SK-N-SH (cell line): Measurements from ENCODE around the gene VWA3B. TPM values are rescaled to one million over a fixed set of nuclear protein-coding genes. Genes with fewer than 3 reads are reported as not detected.

Source experiments
- CTCF ChIA-PET: fragments of 300-600, 350-600 bp; formaldehyde crosslinking; extraction: SDS; loops from one replicate; lab custom pipeline; 2021; lab: Yijun Ruan, JAX
- POLR2A ChIA-PET: fragments of 350-600 bp; sonication (Branson Sonifier 250); formaldehyde crosslinking; extraction: SDS; loops from one replicate; lab custom pipeline; 2020; ENCODE audit warnings: antibody characterized with exemption, inconsistent platforms; lab: Yijun Ruan, JAX
- DNase-seq: peaks from one replicate; pipeline ENCODE4 v3.0.0; 2012
- H2AFZ ChIP-seq: fragments of 200-600 bp; sonication (generic); 2 replicates; pipeline ENCODE4 v1.8.1; 2016; ENCODE audit warnings: antibody characterized with exemption, mild to moderate bottlenecking, low read depth
- H3F3A ChIP-seq: fragments of 200-600 bp; sonication (generic); replicated peaks from 2 replicates; pipeline ENCODE3; 2016; ENCODE audit warnings: antibody characterized with exemption, mild to moderate bottlenecking; ENCODE audit not compliant: insufficient read depth
- H3K27ac ChIP-seq, 2 experiments: fragments of 200-500 bp in 1 of 2; fragments of 200-600 bp in 1 of 2; sonication (Bioruptor generic) in 1 of 2; sonication (generic), shearing (Covaris generic) in 1 of 2; 2 replicates each; pipeline versions ENCODE4 v1.5.1 to v1.6.1; 2014 to 2016; ENCODE audit warnings: low read depth in 2 of 2, inconsistent platforms in 1 of 2, low read length in 1 of 2, mild to moderate bottlenecking in 1 of 2, mixed read lengths in 1 of 2
- H3K27me3 ChIP-seq: fragments of 200-600 bp; sonication (generic), shearing (Covaris generic); 2 replicates; pipeline ENCODE4 v1.6.1; 2016; ENCODE audit warnings: mixed run types; ENCODE audit not compliant: insufficient read depth
- H3K36me3 ChIP-seq, 2 experiments: fragments of 200-500 bp in 1 of 2; fragments of 200-600 bp in 1 of 2; sonication (Bioruptor generic) in 1 of 2; sonication (generic) in 1 of 2; replicated peaks in 1 of 2; 2 replicates each; pipeline versions ENCODE3 to v1.5.1; 2014 to 2016; ENCODE audit warnings: low read length in 1 of 2, mild to moderate bottlenecking in 1 of 2; ENCODE audit not compliant: insufficient read depth in 2 of 2, control insufficient read depth in 1 of 2
- H3K4me1 ChIP-seq, 2 experiments: fragments of 200-500 bp in 1 of 2; fragments of 200-600 bp in 1 of 2; sonication (Bioruptor generic) in 1 of 2; sonication (generic), shearing (Covaris generic) in 1 of 2; 2 replicates each; pipeline versions ENCODE4 v1.5.1 to v1.6.1; 2014 to 2016; ENCODE audit warnings: low read depth in 1 of 2, low read length in 1 of 2, mixed run types in 1 of 2; ENCODE audit not compliant: insufficient read depth in 2 of 2, control insufficient read depth in 1 of 2
- H3K4me2 ChIP-seq: fragments of 200-600 bp; sonication (generic), shearing (Covaris generic); 2 replicates; pipeline ENCODE4 v1.6.1; 2017; ENCODE audit warnings: mixed run types
- H3K4me3 ChIP-seq, 2 experiments: fragments of 200-500 bp in 1 of 2; fragments of 200-600 bp in 1 of 2; sonication (Bioruptor generic) in 1 of 2; sonication (generic), shearing (Covaris generic) in 1 of 2; 2 replicates each; pipeline versions ENCODE4 v1.5.1 to v1.8.1; 2014 to 2016; ENCODE audit warnings: low read depth in 2 of 2, inconsistent platforms in 1 of 2, low read length in 1 of 2, mild to moderate bottlenecking in 1 of 2, mixed read lengths in 1 of 2, moderate library complexity in 1 of 2
- H3K79me2 ChIP-seq: fragments of 200-600 bp; sonication (generic); 2 replicates; pipeline ENCODE4 v1.8.1; 2017; ENCODE audit warnings: mild to moderate bottlenecking; ENCODE audit not compliant: insufficient read depth
- H3K9ac ChIP-seq: fragments of 200-600 bp; sonication (generic); 2 replicates; pipeline ENCODE4 v1.6.1; 2017; ENCODE audit warnings: mixed run types
- H3K9me2 ChIP-seq: fragments of 200-600 bp; sonication (generic); 2 replicates; pipeline ENCODE4 v1.6.1; 2017; ENCODE audit warnings: mixed run types
- H3K9me3 ChIP-seq: fragments of 200-600 bp; sonication (generic); 2 replicates; pipeline ENCODE4 v1.6.1; 2017; ENCODE audit warnings: mixed run types, mild to moderate bottlenecking, moderate library complexity
- H4K20me1 ChIP-seq: fragments of 200-600 bp; sonication (generic); 2 replicates; pipeline ENCODE4 v1.6.1; 2017; ENCODE audit warnings: mild to moderate bottlenecking, mixed run types; ENCODE audit not compliant: insufficient read depth
- CHD2 ChIP-seq: fragments of 150-350 bp; IDR thresholded peaks from 2 replicates; pipeline ENCODE4 v1.6.1; 2018; ENCODE audit warnings: low read length; ENCODE audit not compliant: partially characterized antibody
- EZH2phosphoT487 ChIP-seq: fragments of 200-600 bp; sonication (generic); IDR thresholded peaks from 2 replicates; pipeline ENCODE4 v1.6.1; 2017; ENCODE audit warnings: low read depth, mixed run types, mild to moderate bottlenecking, antibody characterized with exemption, moderate library complexity, borderline replicate concordance
- FOSL2 ChIP-seq: IDR thresholded peaks from 2 replicates; pipeline ENCODE4 v1.4.0; 2012; ENCODE audit warnings: low read depth, mild to moderate bottlenecking, moderate library complexity, borderline replicate concordance
- FOXM1 ChIP-seq: IDR thresholded peaks from 2 replicates; pipeline ENCODE4 v1.4.0; 2012; ENCODE audit warnings: low read depth, mild to moderate bottlenecking
- GABPA ChIP-seq: IDR thresholded peaks from 2 replicates; pipeline ENCODE4 v1.4.0; 2012; ENCODE audit warnings: low read depth, mild to moderate bottlenecking
- GATA2 ChIP-seq: sonication (generic); formaldehyde crosslinking; IDR thresholded peaks from 2 replicates; pipeline ENCODE4 v1.5.0; 2020; ENCODE audit warnings: mild to moderate bottlenecking, missing genetic modification reagents
- JUND ChIP-seq: IDR thresholded peaks from 2 replicates; pipeline ENCODE4 v1.4.0; 2012
- MXI1 ChIP-seq: IDR thresholded peaks from 2 replicates; pipeline ENCODE4 v1.6.1; 2012; ENCODE audit warnings: mild to moderate bottlenecking, low read depth, low read length, improper control_type of control experiment
- NRF1 ChIP-seq: IDR thresholded peaks from 2 replicates; pipeline ENCODE4 v1.6.1; 2012; ENCODE audit warnings: low read depth, mild to moderate bottlenecking, low read length
- POLR2AphosphoS5 ChIP-seq: IDR thresholded peaks from 2 replicates; pipeline ENCODE4 v1.6.1; 2012; ENCODE audit warnings: low read depth, low read length
- RAD21 ChIP-seq: IDR thresholded peaks from 2 replicates; pipeline ENCODE4 v1.6.1; 2012; ENCODE audit warnings: mild to moderate bottlenecking, low read length
- RCOR1 ChIP-seq: fragments of 150-350 bp; IDR thresholded peaks from 2 replicates; pipeline ENCODE4 v1.6.1; 2017; ENCODE audit warnings: antibody characterized with exemption, low read length
- RFX5 ChIP-seq: IDR thresholded peaks from 2 replicates; pipeline ENCODE4 v1.6.1; 2012; ENCODE audit warnings: mild to moderate bottlenecking, improper control_type of control experiment, low read length
- RXRA ChIP-seq: IDR thresholded peaks from 2 replicates; pipeline ENCODE4 v1.4.0; 2012; ENCODE audit warnings: low read depth, mild to moderate bottlenecking, borderline replicate concordance
- SIN3A ChIP-seq: IDR thresholded peaks from 2 replicates; pipeline ENCODE4 v1.6.1; 2012; ENCODE audit warnings: low read depth, mild to moderate bottlenecking, low read length, moderate library complexity, borderline replicate concordance
- SMC3 ChIP-seq: IDR thresholded peaks from 2 replicates; pipeline ENCODE4 v1.6.1; 2012; ENCODE audit warnings: low read depth, low read length, improper control_type of control experiment
- USF1 ChIP-seq: IDR thresholded peaks from 2 replicates; pipeline ENCODE4 v1.4.0; 2012; ENCODE audit warnings: low read depth, borderline replicate concordance
- WGBS: methylation state at CpG from one replicate; pipeline ENCODE4 v1.1.6; 2017; ENCODE audit warnings: low lambda C conversion rate; 5-methylcytosine and 5-hydroxymethylcytosine counted together
- polyA plus RNA-seq, 3 experiments: library from polyadenylated mRNA; depleted of rRNA; stranded (reverse); fragments of >200 nt; gene quantifications; 2 replicates each; pipeline ENCODE4 v1.2.3, GENCODE V29; 2012
- TF ChIP-seq, protein P1 (sequence below): IDR thresholded peaks from 2 replicates; pipeline ENCODE4 v1.6.1; 2012; ENCODE audit warnings: mild to moderate bottlenecking, low read depth, low read length, moderate library complexity
- TF ChIP-seq, protein P2 (sequence below): fragments of 150-350 bp; IDR thresholded peaks from 2 replicates; pipeline ENCODE4 v1.6.1; 2017; ENCODE audit warnings: antibody characterized with exemption, low read length, low read depth, borderline replicate concordance

The VWA3B gene
- polyA plus RNA-seq, 1 of the 3 experiments (the other 2 are of a cell fraction) = not detected

- Histone ChIP-seq H3K4me3 (no peak overlapping the region), H3K27ac (no peak overlapping the region), H4K20me1 (no peaks in the 10 kb centered on the region), H3K9ac (no peak overlapping the region), H3K79me2 (no peaks in the 10 kb centered on the region), H3K9me2 (no peaks in the 10 kb centered on the region), H3K4me2 (no peak overlapping the region), H3K9me3 (no peaks in the 10 kb centered on the region), H3F3A (no peaks in the 10 kb centered on the region), H3K27me3 (peaks cover 10% of the 10 kb centered on the region; the same call in 1 of the 2 replicates), H2AFZ (no peak overlapping the region), H3K36me3 (no peaks in the 10 kb centered on the region), H3K4me1 (no peaks in the 10 kb centered on the region)
- TF ChIP-seq RFX5 (no peak), CHD2 (no peak)
- ChIA-PET CTCF (no interaction called here), POLR2A (no interaction called here)
- no peak for DNase-seq
- 38% methylated on average over 2 of the region's 2 CpGs for WGBS
Measured at GRCh38 chr2:98180456-98180855, 93.5 kb downstream of the VWA3B start.

DNA sequence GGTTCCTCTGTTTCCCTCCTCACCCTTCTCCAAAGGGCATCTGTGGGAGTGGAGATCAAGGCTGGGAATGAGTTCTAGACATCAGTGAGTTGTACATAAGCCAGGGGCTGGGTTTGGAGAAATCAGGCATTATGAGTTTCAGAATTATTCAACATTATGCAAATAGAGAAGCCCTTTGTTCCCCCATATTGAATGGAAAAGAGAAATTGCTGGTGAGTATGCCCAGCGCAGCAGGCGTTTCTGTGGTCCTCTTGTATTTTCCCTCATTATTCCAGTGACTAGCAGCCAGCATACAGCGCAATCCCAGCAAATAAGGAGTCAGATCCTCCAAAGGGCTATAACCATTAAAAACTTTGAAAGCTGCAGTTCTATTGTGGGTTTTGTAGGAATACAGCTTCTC, 94.4 kb downstream of the VWA3B start:
- WGBS = 64% methylated on average over 3 of the region's 3 CpGs
- CTCF ChIA-PET = no interaction called here
- H3K36me3 ChIP-seq = no peaks in the 10 kb centered on the region
- H3K4me3 ChIP-seq = no peak overlapping the region
- no peaks in the 10 kb centered on the region for H3K79me2 ChIP-seq
- H3K9me2 ChIP-seq = no peaks in the 10 kb centered on the region
- peaks cover 10% of the 10 kb centered on the region; the same call in 1 of the 2 replicates for H3K27me3 ChIP-seq
- no peak overlapping the region for H3K27ac ChIP-seq
- TF ChIP-seq FOSL2 = no peak
- no peak for TF ChIP-seq RAD21
- no peak for TF ChIP-seq RXRA
- TF ChIP-seq USF1 = no peak
- TF ChIP-seq NRF1 = no peak
- TF ChIP-seq, protein P1, sequence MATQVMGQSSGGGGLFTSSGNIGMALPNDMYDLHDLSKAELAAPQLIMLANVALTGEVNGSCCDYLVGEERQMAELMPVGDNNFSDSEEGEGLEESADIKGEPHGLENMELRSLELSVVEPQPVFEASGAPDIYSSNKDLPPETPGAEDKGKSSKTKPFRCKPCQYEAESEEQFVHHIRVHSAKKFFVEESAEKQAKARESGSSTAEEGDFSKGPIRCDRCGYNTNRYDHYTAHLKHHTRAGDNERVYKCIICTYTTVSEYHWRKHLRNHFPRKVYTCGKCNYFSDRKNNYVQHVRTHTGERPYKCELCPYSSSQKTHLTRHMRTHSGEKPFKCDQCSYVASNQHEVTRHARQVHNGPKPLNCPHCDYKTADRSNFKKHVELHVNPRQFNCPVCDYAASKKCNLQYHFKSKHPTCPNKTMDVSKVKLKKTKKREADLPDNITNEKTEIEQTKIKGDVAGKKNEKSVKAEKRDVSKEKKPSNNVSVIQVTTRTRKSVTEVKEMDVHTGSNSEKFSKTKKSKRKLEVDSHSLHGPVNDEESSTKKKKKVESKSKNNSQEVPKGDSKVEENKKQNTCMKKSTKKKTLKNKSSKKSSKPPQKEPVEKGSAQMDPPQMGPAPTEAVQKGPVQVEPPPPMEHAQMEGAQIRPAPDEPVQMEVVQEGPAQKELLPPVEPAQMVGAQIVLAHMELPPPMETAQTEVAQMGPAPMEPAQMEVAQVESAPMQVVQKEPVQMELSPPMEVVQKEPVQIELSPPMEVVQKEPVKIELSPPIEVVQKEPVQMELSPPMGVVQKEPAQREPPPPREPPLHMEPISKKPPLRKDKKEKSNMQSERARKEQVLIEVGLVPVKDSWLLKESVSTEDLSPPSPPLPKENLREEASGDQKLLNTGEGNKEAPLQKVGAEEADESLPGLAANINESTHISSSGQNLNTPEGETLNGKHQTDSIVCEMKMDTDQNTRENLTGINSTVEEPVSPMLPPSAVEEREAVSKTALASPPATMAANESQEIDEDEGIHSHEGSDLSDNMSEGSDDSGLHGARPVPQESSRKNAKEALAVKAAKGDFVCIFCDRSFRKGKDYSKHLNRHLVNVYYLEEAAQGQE = no peak
- TF ChIP-seq FOXM1 = no peak
- no peak for TF ChIP-seq RCOR1
- TF ChIP-seq, protein P2, sequence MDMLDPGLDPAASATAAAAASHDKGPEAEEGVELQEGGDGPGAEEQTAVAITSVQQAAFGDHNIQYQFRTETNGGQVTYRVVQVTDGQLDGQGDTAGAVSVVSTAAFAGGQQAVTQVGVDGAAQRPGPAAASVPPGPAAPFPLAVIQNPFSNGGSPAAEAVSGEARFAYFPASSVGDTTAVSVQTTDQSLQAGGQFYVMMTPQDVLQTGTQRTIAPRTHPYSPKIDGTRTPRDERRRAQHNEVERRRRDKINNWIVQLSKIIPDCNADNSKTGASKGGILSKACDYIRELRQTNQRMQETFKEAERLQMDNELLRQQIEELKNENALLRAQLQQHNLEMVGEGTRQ = no peak
- TF ChIP-seq SIN3A = no peak
- TF ChIP-seq MXI1 = no peak
- no peak for TF ChIP-seq SMC3
- no peak for TF ChIP-seq JUND
- TF ChIP-seq POLR2AphosphoS5 = no peak
- TF ChIP-seq EZH2phosphoT487 = no peak
- no peak for TF ChIP-seq GATA2 (CRISPR knock-in tag)
- TF ChIP-seq GABPA = no peak
- H3F3A ChIP-seq = no peaks in the 10 kb centered on the region
- no peaks in the 10 kb centered on the region for H3K9me3 ChIP-seq
- DNase-seq = no peak
- no peaks in the 10 kb centered on the region for H4K20me1 ChIP-seq
- H2AFZ ChIP-seq = no peak overlapping the region
- no peaks in the 10 kb centered on the region for H3K4me1 ChIP-seq
- H3K9ac ChIP-seq = no peak overlapping the region
- POLR2A ChIA-PET = no interaction called here
- no peak overlapping the region for H3K4me2 ChIP-seq
